ENCODE data around the gene CDC7. TPM values are rescaled to one million over a fixed set of nuclear protein-coding genes. Genes with fewer than 3 reads are reported as not detected.

CDC7 gene
- total RNA-seq, 2 donors from 2014 or later, result 41.7 to 44.7 TPM

- Histone ChIP-seq H3K4me3 (ENCODE audit: low read length) (no peak overlapping the region), H3K4me1 (ENCODE audit: control insufficient read depth, insufficient read depth, low read length) (peaks cover 4% of the 10 kb centered on the region), H3K27ac (ENCODE audit: low read depth, low read length) (no peak overlapping the region), H3K9me3 (ENCODE audit: control insufficient read depth, low read length) (no peaks in the 10 kb centered on the region), H3K36me3 (ENCODE audit: control insufficient read depth, insufficient read depth, low read length) (no peaks in the 10 kb centered on the region), H3K27me3 (ENCODE audit: control insufficient read depth, insufficient read depth, low read length, poor library complexity, severe bottlenecking) (no peaks in the 10 kb centered on the region), H3K9ac (ENCODE audit: extremely low read depth, low read length, poor library complexity, severe bottlenecking) (no peak overlapping the region)
- H3K36me3 Mint-ChIP-seq (ENCODE audit: low read depth), result peaks cover 6% of the 10 kb centered on the region
- H3K27ac Mint-ChIP-seq, result no peak overlapping the region
- no peaks in the 10 kb centered on the region for H3K9me3 Mint-ChIP-seq
- no peak for DNase-seq
- no peaks in the 10 kb centered on the region for H3K27me3 Mint-ChIP-seq (ENCODE audit: insufficient read depth)
- no peak overlapping the region for H3K4me3 Mint-ChIP-seq
- WGBS, 2 experiments (ENCODE audit: insufficient coverage in 1 of 2, insufficient read length in 1 of 2), result 94 to 100% methylated on average over 1 to 2 of the region's 2 CpGs
- peaks cover 17% of the 10 kb centered on the region for H3K4me1 Mint-ChIP-seq
- TF ChIP-seq, protein P1, sequence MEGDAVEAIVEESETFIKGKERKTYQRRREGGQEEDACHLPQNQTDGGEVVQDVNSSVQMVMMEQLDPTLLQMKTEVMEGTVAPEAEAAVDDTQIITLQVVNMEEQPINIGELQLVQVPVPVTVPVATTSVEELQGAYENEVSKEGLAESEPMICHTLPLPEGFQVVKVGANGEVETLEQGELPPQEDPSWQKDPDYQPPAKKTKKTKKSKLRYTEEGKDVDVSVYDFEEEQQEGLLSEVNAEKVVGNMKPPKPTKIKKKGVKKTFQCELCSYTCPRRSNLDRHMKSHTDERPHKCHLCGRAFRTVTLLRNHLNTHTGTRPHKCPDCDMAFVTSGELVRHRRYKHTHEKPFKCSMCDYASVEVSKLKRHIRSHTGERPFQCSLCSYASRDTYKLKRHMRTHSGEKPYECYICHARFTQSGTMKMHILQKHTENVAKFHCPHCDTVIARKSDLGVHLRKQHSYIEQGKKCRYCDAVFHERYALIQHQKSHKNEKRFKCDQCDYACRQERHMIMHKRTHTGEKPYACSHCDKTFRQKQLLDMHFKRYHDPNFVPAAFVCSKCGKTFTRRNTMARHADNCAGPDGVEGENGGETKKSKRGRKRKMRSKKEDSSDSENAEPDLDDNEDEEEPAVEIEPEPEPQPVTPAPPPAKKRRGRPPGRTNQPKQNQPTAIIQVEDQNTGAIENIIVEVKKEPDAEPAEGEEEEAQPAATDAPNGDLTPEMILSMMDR (conservative IDR thresholded peaks at IDR 0.05), result no peak
Observed at GRCh38 chr1:91499346-91499745, 1.3 kb upstream of the CDC7 start.

GRCh38 chr1:91499904-91500755, 521 bp upstream of the CDC7 start:
- Histone ChIP-seq H3K36me3 (ENCODE audit: control insufficient read depth, insufficient read depth, low read length) (no peaks in the 10 kb centered on the region), H3K9me3 (ENCODE audit: control insufficient read depth, low read length) (no peaks in the 10 kb centered on the region), H3K27me3 (ENCODE audit: control insufficient read depth, insufficient read depth, low read length, poor library complexity, severe bottlenecking) (no peaks in the 10 kb centered on the region), H3K4me3 (ENCODE audit: low read length) (peak overlapping the region; percentile 94), H3K4me1 (ENCODE audit: control insufficient read depth, insufficient read depth, low read length) (peaks cover 6% of the 10 kb centered on the region), H3K27ac (ENCODE audit: low read depth, low read length) (no peak overlapping the region), H3K9ac (ENCODE audit: extremely low read depth, low read length, poor library complexity, severe bottlenecking) (peak overlapping the region; percentile 92)
- no peaks in the 10 kb centered on the region for H3K9me3 Mint-ChIP-seq
- no peaks in the 10 kb centered on the region for H3K27me3 Mint-ChIP-seq (ENCODE audit: insufficient read depth)
- 24 to 27% methylated on average over 10 to 14 of the region's 14 CpGs for WGBS, 2 experiments (ENCODE audit: insufficient coverage in 1 of 2, insufficient read length in 1 of 2)
- peak; percentile 57 for DNase-seq
- peaks cover 6% of the 10 kb centered on the region for H3K36me3 Mint-ChIP-seq (ENCODE audit: low read depth)
- H3K4me1 Mint-ChIP-seq, result peaks cover 25% of the 10 kb centered on the region
- no peak overlapping the region for H3K27ac Mint-ChIP-seq
- TF ChIP-seq, protein P1 (conservative IDR thresholded peaks at IDR 0.05), result no peak
- H3K4me3 Mint-ChIP-seq, result no peak overlapping the region

GRCh38 chr1:91501523-91501851, 836 bp downstream of the CDC7 start:
- H3K4me3 ChIP-seq (ENCODE audit: low read length), result peak overlapping the region; percentile 94
- H3K27me3 ChIP-seq (ENCODE audit: control insufficient read depth, insufficient read depth, low read length, poor library complexity, severe bottlenecking), result no peaks in the 10 kb centered on the region
- no peak for DNase-seq
- no peaks in the 10 kb centered on the region for H3K9me3 ChIP-seq (ENCODE audit: control insufficient read depth, low read length)
- peaks cover 11% of the 10 kb centered on the region for H3K4me1 ChIP-seq (ENCODE audit: control insufficient read depth, insufficient read depth, low read length)
- Mint-ChIP-seq H3K9me3 (no peaks in the 10 kb centered on the region), H3K27ac (no peak overlapping the region), H3K36me3 (ENCODE audit: low read depth) (peaks cover 6% of the 10 kb centered on the region), H3K4me1 (peaks cover 38% of the 10 kb centered on the region), H3K27me3 (ENCODE audit: insufficient read depth) (no peaks in the 10 kb centered on the region), H3K4me3 (no peak overlapping the region)
- peak overlapping the region; percentile 99 for H3K27ac ChIP-seq (ENCODE audit: low read depth, low read length)
- peak overlapping the region; percentile 92 for H3K9ac ChIP-seq (ENCODE audit: extremely low read depth, low read length, poor library complexity, severe bottlenecking)
- 1 to 3% methylated on average over 5 to 9 of the region's 9 CpGs for WGBS, 2 experiments (ENCODE audit: insufficient coverage in 1 of 2, insufficient read length in 1 of 2)
- no peaks in the 10 kb centered on the region for H3K36me3 ChIP-seq (ENCODE audit: control insufficient read depth, insufficient read depth, low read length)
- TF ChIP-seq, protein P1 (conservative IDR thresholded peaks at IDR 0.05), result peak; percentile 38
